ENCODE measurements around the gene SLC7A11. TPM values are rescaled to one million over a fixed set of nuclear protein-coding genes. Genes with fewer than 3 reads are reported as not detected.

Gene SLC7A11
- total RNA-seq, 1 donor, result 118 TPM

- no peak for DNase-seq (ENCODE audit: low read depth)
- no peak for TF ChIP-seq CTCF (IDR thresholded peaks at IDR 0.05; ENCODE audit: insufficient read depth, low read length)
- no peak overlapping the region for H3K4me3 ChIP-seq (ENCODE audit: low read depth, low read length)
These were observed 52.9 kb downstream of the SLC7A11 start for GRCh38 chr4:138189206-138189605.

- no peak overlapping the region for H3K4me3 ChIP-seq (ENCODE audit: low read depth, low read length)
- DNase-seq (ENCODE audit: low read depth), result no peak
- no peak for TF ChIP-seq CTCF (IDR thresholded peaks at IDR 0.05; ENCODE audit: insufficient read depth, low read length)
These were observed 53.6 kb downstream of the SLC7A11 start for GRCh38 chr4:138188406-138189084.

GRCh38 chr4:138185859-138186645, 56.1 kb downstream of the SLC7A11 start:
- TF ChIP-seq CTCF (IDR thresholded peaks at IDR 0.05; ENCODE audit: insufficient read depth, low read length), result no peak
- no peak overlapping the region for H3K4me3 ChIP-seq (ENCODE audit: low read depth, low read length)

GRCh38 chr4:138184886-138185285, 57.3 kb downstream of the SLC7A11 start:
- DNase-seq (ENCODE audit: low read depth), result no peak

More at GRCh38 chr4:138185859-138186645, 56.1 kb downstream of the SLC7A11 start:
- DNase-seq (ENCODE audit: low read depth), result no peak

GRCh38 chr4:138182838-138183426, 59.2 kb downstream of the SLC7A11 start:
- peak; percentile 85 for DNase-seq (ENCODE audit: low read depth)
- H3K4me3 ChIP-seq (ENCODE audit: low read depth, low read length), result no peak overlapping the region
- TF ChIP-seq CTCF (IDR thresholded peaks at IDR 0.05; ENCODE audit: insufficient read depth, low read length), result peak; percentile 67

More at GRCh38 chr4:138184886-138185285, 57.3 kb downstream of the SLC7A11 start:
- no peak for TF ChIP-seq CTCF (IDR thresholded peaks at IDR 0.05; ENCODE audit: insufficient read depth, low read length)
- no peak overlapping the region for H3K4me3 ChIP-seq (ENCODE audit: low read depth, low read length)

- DNase-seq (ENCODE audit: low read depth), result peak; percentile 38
- TF ChIP-seq CTCF (IDR thresholded peaks at IDR 0.05; ENCODE audit: insufficient read depth, low read length), result no peak
- no peak overlapping the region for H3K4me3 ChIP-seq (ENCODE audit: low read depth, low read length)
These were observed 60.9 kb downstream of the SLC7A11 start for GRCh38 chr4:138181287-138181686.

Data from fibroblast of the aortic adventitia (primary cell).